RPMI8226 (cell line): Measurements from ENCODE around the gene MBTD1.

Experiments
- DNase-seq: peaks from one replicate; pipeline ENCODE4 v3.0.0-alpha.2; 2015

Gene MBTD1

DNA sequence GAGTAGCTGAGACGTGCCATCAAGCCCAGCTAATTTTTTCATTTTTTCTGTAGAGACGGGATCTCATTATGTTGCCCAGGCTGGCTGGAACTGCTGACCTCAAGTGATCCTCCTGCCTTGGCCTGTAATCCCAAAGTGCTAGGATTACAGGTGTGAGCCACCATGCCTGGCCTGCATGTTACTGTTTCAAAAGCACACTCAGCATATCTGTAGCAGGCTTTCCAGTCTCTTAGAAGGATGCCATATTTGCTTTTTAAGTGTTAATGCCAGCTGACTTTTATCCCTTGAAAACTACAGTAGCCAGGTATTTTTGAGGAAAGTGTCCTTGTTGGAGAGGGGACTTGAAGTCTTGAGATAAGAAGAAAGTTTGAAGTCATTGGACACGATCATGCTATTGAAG lies 123.9 kb downstream of the MBTD1 start:
- no peak for DNase-seq

- DNase-seq, result no peak
Observed at GRCh38 chr17:51133365-51133764, 126.5 kb downstream of the MBTD1 start.

GRCh38 chr17:51132964-51133319 lies 126.9 kb downstream of the MBTD1 start:
- no peak for DNase-seq

- DNase-seq, result peak; percentile 48
Observed at GRCh38 chr17:51128076-51128475, 131.8 kb downstream of the MBTD1 start.
